Right ventricle myocardium superior (tissue), 1 donor: ENCODE measurements around the gene NPFFR1. TPM values are rescaled to one million over a fixed set of nuclear protein-coding genes. Genes with fewer than 3 reads are reported as not detected.

ENCODE experiments used
- ATAC-seq: fragments of 200-7000 bp; cut with Tn5 transposase; one replicate; pipeline ENCODE4 v1.9.1; 2020; ENCODE audit warnings: mild to moderate bottlenecking; ENCODE audit not compliant: poor library complexity
- DNase-seq: peaks from one replicate; pipeline ENCODE4 v3.0.0-alpha.2; 2020
- intact Hi-C: fragments of 100-400 bp; cut with DNase I; formaldehyde crosslinking; loops from one replicate; pipeline ENCODE4 v1.11.2; 2022
- total RNA-seq: library from RNA; stranded (reverse); fragmentation: NEBNext Ultra II Directional; extraction: Animal tissue kit (Norgen Biotek cat#: 25700); gene quantifications from one replicate; pipeline ENCODE4 v1.2.1, GENCODE V29; 2021
- donor health status: DM: no; HTN: yes; CAD: no; lungs with severe emphysema.

Gene NPFFR1
- total RNA-seq, 1 donor from 2014 or later: 0.03 TPM

- ATAC-seq: no peak
- intact Hi-C loops: no loop called here
- no peak for DNase-seq
These were observed 11.5 kb upstream of the NPFFR1 start for GRCh38 chr10:70295321-70295720.

- intact Hi-C loops: no loop called here
- DNase-seq (no peak), ATAC-seq (no peak)
These were observed 9.5 kb upstream of the NPFFR1 start for GRCh38 chr10:70293169-70293843.

GRCh38 chr10:70292004-70292403, 8.2 kb upstream of the NPFFR1 start:
- ATAC-seq (no peak), DNase-seq (no peak)
- intact Hi-C loops: no loop called here

GRCh38 chr10:70289739-70290138, 5.9 kb upstream of the NPFFR1 start:
- no peak for DNase-seq
- no peak for ATAC-seq
- intact Hi-C loops: no loop called here

GRCh38 chr10:70286616-70287015, 2.8 kb upstream of the NPFFR1 start:
- intact Hi-C loops: no loop called here
- ATAC-seq (no peak), DNase-seq (no peak)

- ATAC-seq (no peak), DNase-seq (no peak)
- intact Hi-C loops: no loop called here
These were observed 1.6 kb upstream of the NPFFR1 start for GRCh38 chr10:70285476-70285831.

- DNase-seq: no peak
- intact Hi-C loops: no loop called here
- ATAC-seq: no peak
These were observed 1.0 kb upstream of the NPFFR1 start for GRCh38 chr10:70284542-70285475.

- no peak for DNase-seq
- intact Hi-C loops: no loop called here
- no peak for ATAC-seq
These were observed 746 bp downstream of the NPFFR1 start for GRCh38 chr10:70283071-70283444.

GRCh38 chr10:70281609-70282008, 2.2 kb downstream of the NPFFR1 start:
- intact Hi-C loops: no loop called here
- ATAC-seq (no peak), DNase-seq (no peak)

- DNase-seq: no peak
- intact Hi-C loops: no loop called here
- ATAC-seq: no peak
These were observed 3.7 kb downstream of the NPFFR1 start for GRCh38 chr10:70280099-70280498.

- no peak for ATAC-seq
- DNase-seq: no peak
- intact Hi-C loops: no loop called here
These were observed 6.3 kb downstream of the NPFFR1 start for GRCh38 chr10:70277396-70278030.

- DNase-seq: no peak
- intact Hi-C loops: no loop called here
- peak; percentile 71 for ATAC-seq
These were observed 9.2 kb downstream of the NPFFR1 start for GRCh38 chr10:70274643-70275042.

- intact Hi-C loops: no loop called here
These were observed 10.9 kb downstream of the NPFFR1 start for GRCh38 chr10:70272925-70273316.

GRCh38 chr10:70271996-70272924, 11.5 kb downstream of the NPFFR1 start:
- ATAC-seq: peak; percentile 43
- intact Hi-C loops: no loop called here
- DNase-seq: peak; percentile 62

More at GRCh38 chr10:70272925-70273316, 10.9 kb downstream of the NPFFR1 start:
- ATAC-seq: peak; percentile 42
- no peak for DNase-seq

- intact Hi-C loops: no loop called here
- ATAC-seq: no peak
- no peak for DNase-seq
These were observed 12.9 kb downstream of the NPFFR1 start for GRCh38 chr10:70270952-70271351.

- no peak for DNase-seq
- no peak for ATAC-seq
- intact Hi-C loops: loop anchor here (5.0 kb wide), 1 partner anchor 98 kb away; no protein-coding TSS in a partner anchor
These were observed 14.1 kb downstream of the NPFFR1 start for GRCh38 chr10:70269741-70270140.

GRCh38 chr10:70268376-70268775, 15.4 kb downstream of the NPFFR1 start:
- DNase-seq (no peak), ATAC-seq (no peak)
- intact Hi-C loops: loop anchor here (5.0 kb wide), 1 partner anchor 99 kb away; no protein-coding TSS in a partner anchor

- DNase-seq (no peak), ATAC-seq (no peak)
- intact Hi-C loops: loop anchor here (5.0 kb wide), 1 partner anchor 100 kb away; no protein-coding TSS in a partner anchor
These were observed 16.5 kb downstream of the NPFFR1 start for GRCh38 chr10:70267161-70267933.
